Heart left ventricle (tissue), 13 donors: ENCODE measurements around the gene PKLR.

Experiments used
- POLR2A ChIP-seq, 2 donors: fragments of 450-650 bp; IDR thresholded peaks; one replicate each; pipeline ENCODE4 v1.6.1; 2017; ENCODE audit warnings: antibody characterized with exemption in 2 of 2, mild to moderate bottlenecking in 2 of 2, moderate library complexity in 2 of 2
- TF ChIP-seq, protein P1 (sequence below), 12 donors: fragments of 200-600 bp; sonication (generic) in 4 of 12; IDR thresholded peaks; one replicate each; pipeline versions ENCODE4 v1.5.0 to v1.8.0; 2018 to 2022; ENCODE audit warnings: antibody characterized with exemption in 12 of 12, mild to moderate bottlenecking in 5 of 12
- donor health status: ischemic (EF 13 %, LVEDD 7.1; RV severe dilation, severe dysfunction).
- donor health status: DM: no; HTN: yes; CAD: no.
- donor health status: DM: no; HTN: no; CAD: no.
- donor health status: ischemic (EF 25% LVEDD 6.9; RV normal size, moderate dysfunction).
- donor health status: ischemic (EF 25% LVEDD 5.7; RV mildly dilated, moderate dysfunction).
- donor health status: ischemic (EF 35%, LVEDD 5.7; RV mildly dilated, moderate dysfunction).
- donor health status: nonischemic (EF 11% LVEDD 7.7; RV severe dilation, severe dysfunction).
- donor health status: DM: yes; HTN: yes; CAD: no.
- donor health status: PGD.
- donor health status: ischemic (EF 29% LVEDD 5.4; RV normal size, mild dysfunction).
- donor health status: nonischemic (EF 23%, LVEDD 6.1; RV moderate dilation, normal function).

GRCh38 chr1:155300024-155300423 is 1.2 kb downstream of the PKLR start:
- TF ChIP-seq, protein P1, sequence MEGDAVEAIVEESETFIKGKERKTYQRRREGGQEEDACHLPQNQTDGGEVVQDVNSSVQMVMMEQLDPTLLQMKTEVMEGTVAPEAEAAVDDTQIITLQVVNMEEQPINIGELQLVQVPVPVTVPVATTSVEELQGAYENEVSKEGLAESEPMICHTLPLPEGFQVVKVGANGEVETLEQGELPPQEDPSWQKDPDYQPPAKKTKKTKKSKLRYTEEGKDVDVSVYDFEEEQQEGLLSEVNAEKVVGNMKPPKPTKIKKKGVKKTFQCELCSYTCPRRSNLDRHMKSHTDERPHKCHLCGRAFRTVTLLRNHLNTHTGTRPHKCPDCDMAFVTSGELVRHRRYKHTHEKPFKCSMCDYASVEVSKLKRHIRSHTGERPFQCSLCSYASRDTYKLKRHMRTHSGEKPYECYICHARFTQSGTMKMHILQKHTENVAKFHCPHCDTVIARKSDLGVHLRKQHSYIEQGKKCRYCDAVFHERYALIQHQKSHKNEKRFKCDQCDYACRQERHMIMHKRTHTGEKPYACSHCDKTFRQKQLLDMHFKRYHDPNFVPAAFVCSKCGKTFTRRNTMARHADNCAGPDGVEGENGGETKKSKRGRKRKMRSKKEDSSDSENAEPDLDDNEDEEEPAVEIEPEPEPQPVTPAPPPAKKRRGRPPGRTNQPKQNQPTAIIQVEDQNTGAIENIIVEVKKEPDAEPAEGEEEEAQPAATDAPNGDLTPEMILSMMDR (IDR thresholded peaks at IDR 0.05), result no peak
- TF ChIP-seq POLR2A (IDR thresholded peaks at IDR 0.05), result no peak
